Endothelial cell of umbilical vein (primary cell): Measurements from ENCODE around the gene LAMC2. TPM values are rescaled to one million over a fixed set of nuclear protein-coding genes. Genes with fewer than 3 reads are reported as not detected.
A peak's percentile ranks its signal among the peaks of the same experiment; 100 is the strongest.

ENCODE experiments used
- BruUV-seq: library from RNA; stranded (reverse); fragments of 400-500 nt; replicated peaks from 2 replicates; lab custom pipeline; 2021; lab: Mats Ljungman, UMichigan
- CTCF ChIA-PET: fragments of 300-600, 350-600 bp; sonication (Branson Sonifier 250); formaldehyde crosslinking; loops from one replicate; lab custom pipeline; 2021; ENCODE audit warnings: antibody characterized with exemption, inconsistent platforms; lab: Charles Lee
- POLR2A ChIA-PET: fragments of 300-600, 350-600 bp; sonication (Branson Sonifier 250); formaldehyde crosslinking; loops from one replicate; lab custom pipeline; 2021; ENCODE audit warnings: antibody characterized with exemption, inconsistent platforms; lab: Charles Lee
- DNase-seq: peaks from one replicate; pipeline ENCODE4 v3.0.0-alpha.2; 2011; ENCODE audit warnings: low read depth, low spot score
- FAIRE-seq: peaks from 2 replicates; lab custom pipeline; 2011; peaks lifted over from hg19 to GRCh38; lab: Jason Lieb, UNC
- H2AFZ ChIP-seq: 2 replicates; pipeline ENCODE4 v1.6.0; 2012; ENCODE audit warnings: low read depth, low read length, control low read depth, inconsistent platforms
- H3K27ac ChIP-seq: 2 replicates; pipeline ENCODE4 v1.5.1; 2011; ENCODE audit warnings: low read depth, mild to moderate bottlenecking, control low read depth, low read length, moderate library complexity; ENCODE audit not compliant: insufficient read depth
- H3K27me3 ChIP-seq, 2 experiments: 2 replicates each; pipeline versions ENCODE4 v1.6.0 to v1.6.1; 2011; ENCODE audit warnings: low read length in 2 of 2, mixed read lengths in 1 of 2; ENCODE audit not compliant: control insufficient read depth in 2 of 2, insufficient read depth in 2 of 2
- H3K36me3 ChIP-seq, 2 experiments: 2 replicates in 1 of 2; 3 replicates in 1 of 2; pipeline ENCODE4 v1.5.1; 2011; ENCODE audit warnings: low read length in 2 of 2, mild to moderate bottlenecking in 1 of 2, moderate library complexity in 1 of 2; ENCODE audit not compliant: control insufficient read depth in 2 of 2, insufficient read depth in 2 of 2; ENCODE audit errors: extremely low read depth in 1 of 2
- H3K4me1 ChIP-seq: 3 replicates; pipeline ENCODE4 v1.5.1; 2011; ENCODE audit warnings: mild to moderate bottlenecking, low read length; ENCODE audit not compliant: control insufficient read depth, insufficient read depth; ENCODE audit errors: extremely low read depth
- H3K4me2 ChIP-seq: 2 replicates; pipeline ENCODE4 v1.6.1; 2011; ENCODE audit warnings: low read length, control low read depth, mixed read lengths; ENCODE audit not compliant: insufficient read depth
- H3K4me3 ChIP-seq, 3 experiments: fragments of 200-600 bp in 1 of 3; sonication (generic), shearing (Covaris generic) in 1 of 3; replicated peaks in 1 of 3; 2 replicates each; pipeline ENCODE4 v1.5.1; 2011 to 2016; ENCODE audit warnings: control low read depth in 3 of 3, low read length in 3 of 3, mild to moderate bottlenecking in 2 of 3, inconsistent platforms in 1 of 3, low read depth in 1 of 3, moderate library complexity in 1 of 3; ENCODE audit not compliant: insufficient read depth in 1 of 3
- H3K79me2 ChIP-seq: 2 replicates; pipeline ENCODE4 v1.6.0; 2012; ENCODE audit warnings: low read length, inconsistent platforms; ENCODE audit not compliant: control insufficient read depth, insufficient read depth
- H3K9ac ChIP-seq: replicated peaks from 2 replicates; pipeline ENCODE3; 2011; ENCODE audit warnings: low read length, control low read depth; ENCODE audit not compliant: insufficient read depth; ENCODE audit errors: extremely low read depth
- H3K9me1 ChIP-seq: replicated peaks from 3 replicates; pipeline ENCODE4 v1.6.0; 2011; ENCODE audit warnings: mild to moderate bottlenecking, low read length; ENCODE audit not compliant: control insufficient read depth, insufficient read depth; ENCODE audit errors: extremely low read depth
- H3K9me3 ChIP-seq: replicated peaks from 2 replicates; pipeline ENCODE4 v1.5.1; 2012; ENCODE audit warnings: low read length, inconsistent platforms; ENCODE audit not compliant: control insufficient read depth, insufficient read depth
- H4K20me1 ChIP-seq: replicated peaks from 2 replicates; pipeline ENCODE3; 2011; ENCODE audit warnings: mild to moderate bottlenecking, low read length; ENCODE audit not compliant: control insufficient read depth, insufficient read depth; ENCODE audit errors: extremely low read depth
- EZH2 ChIP-seq: IDR thresholded peaks from 2 replicates; pipeline ENCODE4 v1.6.1; 2012; ENCODE audit warnings: borderline replicate concordance, low read depth, mild to moderate bottlenecking, moderate library complexity, low read length, inconsistent platforms; ENCODE audit not compliant: severe bottlenecking
- FOS ChIP-seq: IDR thresholded peaks from 2 replicates; pipeline ENCODE4 v1.6.1; 2011; ENCODE audit warnings: mild to moderate bottlenecking, low read length, moderate library complexity, borderline replicate concordance; ENCODE audit not compliant: insufficient read depth
- GATA2 ChIP-seq: IDR thresholded peaks from 2 replicates; pipeline ENCODE4 v1.7.0; 2011; ENCODE audit warnings: low read depth, mild to moderate bottlenecking, moderate library complexity, mixed read lengths, low read length; ENCODE audit not compliant: insufficient read length, insufficient read depth
- JUN ChIP-seq: IDR thresholded peaks from 2 replicates; pipeline ENCODE4 v1.6.1; 2011; ENCODE audit warnings: borderline replicate concordance, low read depth; ENCODE audit not compliant: insufficient read length, insufficient read depth
- MYC ChIP-seq: IDR thresholded peaks from one replicate; pipeline ENCODE4 v1.6.1; 2011; ENCODE audit warnings: mild to moderate bottlenecking, low read depth, low read length
- POLR2A ChIP-seq: IDR thresholded peaks from 2 replicates; pipeline ENCODE4 v1.6.1; 2012; ENCODE audit warnings: low read depth, mild to moderate bottlenecking, control low read depth, low read length
- POLR2AphosphoS5 ChIP-seq: IDR thresholded peaks from 2 replicates; pipeline ENCODE4 v1.6.1; 2012; ENCODE audit warnings: low read depth, mild to moderate bottlenecking, control low read depth, low read length, moderate library complexity; ENCODE audit not compliant: insufficient read depth
- dilution Hi-C: fragments of 300-500 bp; cut with MboI; formaldehyde crosslinking; loops from one replicate; pipeline ENCODE4 v1.15.0; 2019; ENCODE audit warnings: low sequenced_read_pairs; ENCODE audit not compliant: extremely low pct_ligation_motif_present
- intact Hi-C: fragments of 100-400 bp; cut with micrococcal nuclease; formaldehyde crosslinking; loops from one replicate; pipeline ENCODE4 v1.10.0; 2022
- polyA plus RNA-seq, 4 experiments: library from polyadenylated mRNA; depleted of rRNA in 3 of 4; stranded (reverse) in 3 of 4; unstranded in 1 of 4; fragments of >200 nt; gene quantifications; 2 replicates each; pipeline versions ENCODE4 v1.2.1 to v1.2.3, GENCODE V29; 2011 to 2012; ENCODE audit warnings: missing spikeins in 1 of 4
- total RNA-seq: library from RNA; stranded (reverse); gene quantifications from 2 replicates; pipeline ENCODE4 v1.2.3, GENCODE V29; 2021
- TF ChIP-seq, protein P1 (sequence below), 2 donors: IDR thresholded peaks; 1 replicate in 1 of 2; 2 replicates in 1 of 2; pipeline ENCODE4 v1.5.1; 2011; ENCODE audit warnings: low read length in 2 of 2, mild to moderate bottlenecking in 2 of 2, moderate library complexity in 2 of 2, control low read depth in 1 of 2, inconsistent platforms in 1 of 2, low read depth in 1 of 2; ENCODE audit not compliant: insufficient read depth in 1 of 2; ENCODE audit errors: extremely low read depth in 1 of 2

LAMC2 gene
- total and polyA plus RNA-seq, 2 donors (not counting 3 experiments of a cell fraction or from before 2014, with no cell fraction given) = 0.23 to 0.82 TPM

GRCh38 chr1:183163316-183163715, 22.7 kb upstream of the LAMC2 start:
- Histone ChIP-seq H3K27me3 (no peaks in the 10 kb centered on the region), H3K9ac (no peak overlapping the region), H3K36me3 (no peaks in the 10 kb centered on the region), H4K20me1 (no peaks in the 10 kb centered on the region), H3K4me1 (peaks cover 25% of the 10 kb centered on the region), H2AFZ (no peak overlapping the region), H3K4me2 (no peak overlapping the region), H3K79me2 (no peaks in the 10 kb centered on the region), H3K4me3 (no peak overlapping the region), H3K9me1 (no peaks in the 10 kb centered on the region), H3K9me3 (no peaks in the 10 kb centered on the region), H3K27ac (peak overlapping the region; percentile 64)
- dilution Hi-C loops (no loop called here), intact Hi-C loops (no loop called here)
- TF ChIP-seq JUN = peak; percentile 66
- TF ChIP-seq MYC = no peak
- TF ChIP-seq GATA2 = peak; percentile 63
- TF ChIP-seq, protein P1, sequence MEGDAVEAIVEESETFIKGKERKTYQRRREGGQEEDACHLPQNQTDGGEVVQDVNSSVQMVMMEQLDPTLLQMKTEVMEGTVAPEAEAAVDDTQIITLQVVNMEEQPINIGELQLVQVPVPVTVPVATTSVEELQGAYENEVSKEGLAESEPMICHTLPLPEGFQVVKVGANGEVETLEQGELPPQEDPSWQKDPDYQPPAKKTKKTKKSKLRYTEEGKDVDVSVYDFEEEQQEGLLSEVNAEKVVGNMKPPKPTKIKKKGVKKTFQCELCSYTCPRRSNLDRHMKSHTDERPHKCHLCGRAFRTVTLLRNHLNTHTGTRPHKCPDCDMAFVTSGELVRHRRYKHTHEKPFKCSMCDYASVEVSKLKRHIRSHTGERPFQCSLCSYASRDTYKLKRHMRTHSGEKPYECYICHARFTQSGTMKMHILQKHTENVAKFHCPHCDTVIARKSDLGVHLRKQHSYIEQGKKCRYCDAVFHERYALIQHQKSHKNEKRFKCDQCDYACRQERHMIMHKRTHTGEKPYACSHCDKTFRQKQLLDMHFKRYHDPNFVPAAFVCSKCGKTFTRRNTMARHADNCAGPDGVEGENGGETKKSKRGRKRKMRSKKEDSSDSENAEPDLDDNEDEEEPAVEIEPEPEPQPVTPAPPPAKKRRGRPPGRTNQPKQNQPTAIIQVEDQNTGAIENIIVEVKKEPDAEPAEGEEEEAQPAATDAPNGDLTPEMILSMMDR (IDR thresholded peaks at IDR 0.05; ENCODE audit: extremely low read depth in 1 of 2, insufficient read depth in 1 of 2, low read depth in 1 of 2, low read length in 2 of 2) = no peak
- TF ChIP-seq POLR2AphosphoS5 = peak; percentile 53
- no peak for TF ChIP-seq POLR2A
- TF ChIP-seq FOS = peak; percentile 98
- no peak for TF ChIP-seq EZH2
- no TSS peak for BruUV-seq
- peak; percentile 58 for DNase-seq
- ChIA-PET CTCF (interaction anchor here (1.0 kb wide), 2 partner anchors 17 to 21 kb away, joined by 3 read pairs; no protein-coding TSS in a partner anchor), POLR2A (no interaction called here)
- FAIRE-seq = peak; percentile 80
